H1 (cell line): ENCODE data around the gene TSHZ2. TPM values are rescaled to one million over a fixed set of nuclear protein-coding genes. Genes with fewer than 3 reads are reported as not detected.

Source experiments
- CTCF ChIA-PET: fragments of 300-600 bp; sonication (Branson Sonifier 250); formaldehyde crosslinking; loops from one replicate; lab custom pipeline; 2021; ENCODE audit not compliant: partially characterized antibody; lab: Charles Lee
- POLR2A ChIA-PET: fragments of 300-600 bp; sonication (Branson Sonifier 250); formaldehyde crosslinking; loops from one replicate; lab custom pipeline; 2021; ENCODE audit warnings: inconsistent platforms; ENCODE audit not compliant: partially characterized antibody; lab: Charles Lee
- DNase-seq, 2 experiments: peaks; one replicate each; pipeline versions ENCODE4 v3.0.0 to v3.0.0-alpha.2; 2010 to 2022; ENCODE audit warnings: low spot score in 2 of 2, low read depth in 1 of 2, mixed read lengths in 1 of 2
- FAIRE-seq: peaks from 2 replicates; lab custom pipeline; 2011; peaks lifted over from hg19 to GRCh38; lab: Jason Lieb, UNC
- H2AFZ ChIP-seq: 2 replicates; pipeline ENCODE4 v1.8.1; 2012; ENCODE audit warnings: low read length, inconsistent platforms
- H2AK5ac ChIP-seq: 2 replicates; pipeline ENCODE4 v1.6.1; 2013; ENCODE audit warnings: low read depth, low read length
- H2BK120ac ChIP-seq: replicated peaks from 2 replicates; pipeline ENCODE3; 2013; ENCODE audit warnings: low read depth, low read length, inconsistent platforms
- H2BK12ac ChIP-seq: 2 replicates; pipeline ENCODE4 v1.6.1; 2013; ENCODE audit warnings: low read depth, low read length
- H2BK15ac ChIP-seq: 2 replicates; pipeline ENCODE4 v1.6.1; 2013; ENCODE audit warnings: low read length
- H2BK20ac ChIP-seq: 2 replicates; pipeline ENCODE4 v1.6.1; 2013; ENCODE audit warnings: low read length
- H2BK5ac ChIP-seq: 2 replicates; pipeline ENCODE4 v1.6.1; 2013; ENCODE audit warnings: low read depth, low read length
- H3K14ac ChIP-seq: 2 replicates; pipeline ENCODE4 v1.6.1; 2013; ENCODE audit warnings: inconsistent platforms; ENCODE audit not compliant: insufficient read length
- H3K18ac ChIP-seq: 2 replicates; pipeline ENCODE4 v1.6.1; 2013; ENCODE audit warnings: low read length; ENCODE audit errors: extremely low read depth
- H3K23ac ChIP-seq: 2 replicates; pipeline ENCODE4 v1.6.1; 2013; ENCODE audit warnings: inconsistent platforms; ENCODE audit not compliant: insufficient read length
- H3K23me2 ChIP-seq: 2 replicates; pipeline ENCODE4 v1.6.1; 2013; ENCODE audit warnings: low read depth, low read length
- H3K27ac ChIP-seq: 2 replicates; pipeline ENCODE4 v1.6.1; 2011; ENCODE audit warnings: low read depth, low read length, inconsistent platforms
- H3K27me3 ChIP-seq, 4 experiments: replicated peaks in 1 of 4; 1 replicate in 1 of 4; 2 replicates in 3 of 4; pipeline versions ENCODE4 v1.6.1 to v1.8.1; 2011 to 2013; ENCODE audit warnings: low read length in 3 of 4, mild to moderate bottlenecking in 3 of 4, inconsistent platforms in 2 of 4, mixed read lengths in 2 of 4, moderate library complexity in 1 of 4; ENCODE audit not compliant: control insufficient read depth in 3 of 4, insufficient read depth in 3 of 4; ENCODE audit errors: extremely low read depth in 1 of 4
- H3K36me3 ChIP-seq, 4 experiments: 2 replicates each; pipeline versions ENCODE4 v1.6.1 to v1.8.1; 2011 to 2013; ENCODE audit warnings: mild to moderate bottlenecking in 4 of 4, low read length in 3 of 4, moderate library complexity in 2 of 4, control low read depth in 1 of 4, inconsistent platforms in 1 of 4; ENCODE audit not compliant: insufficient read depth in 4 of 4, control insufficient read depth in 2 of 4
- H3K4ac ChIP-seq: replicated peaks from 2 replicates; pipeline ENCODE3; 2013; ENCODE audit warnings: low read length, low read depth, mixed read lengths, inconsistent platforms; ENCODE audit not compliant: insufficient read length
- H3K4me1 ChIP-seq, 4 experiments: replicated peaks in 1 of 4; 1 replicate in 1 of 4; 2 replicates in 3 of 4; pipeline versions ENCODE4 v1.6.1 to v1.8.1; 2011 to 2013; ENCODE audit warnings: low read length in 3 of 4, inconsistent platforms in 2 of 4, mixed read lengths in 1 of 4; ENCODE audit not compliant: insufficient read depth in 4 of 4, control insufficient read depth in 3 of 4
- H3K4me2 ChIP-seq, 2 experiments: 2 replicates each; pipeline versions ENCODE4 v1.6.1 to v1.8.1; 2011 to 2013; ENCODE audit warnings: low read depth in 2 of 2, low read length in 2 of 2, control low read depth in 1 of 2, inconsistent platforms in 1 of 2, mild to moderate bottlenecking in 1 of 2; ENCODE audit not compliant: insufficient read depth in 1 of 2
- H3K4me3 ChIP-seq, 4 experiments: fragments of 200-600, 300-600 bp in 1 of 4; sonication (generic), shearing (Covaris generic), sonication (Bioruptor Twin) in 1 of 4; 2 replicates each; pipeline versions ENCODE4 v1.5.1 to v1.8.1; 2011 to 2016; ENCODE audit warnings: low read length in 4 of 4, low read depth in 3 of 4, control low read depth in 2 of 4, inconsistent platforms in 2 of 4, mild to moderate bottlenecking in 2 of 4, mixed read lengths in 1 of 4, moderate library complexity in 1 of 4; ENCODE audit not compliant: insufficient read depth in 2 of 4; ENCODE audit errors: extremely low read depth in 1 of 4
- H3K56ac ChIP-seq: replicated peaks from 2 replicates; pipeline ENCODE3; 2013; ENCODE audit warnings: low read depth, mild to moderate bottlenecking, mixed read lengths, low read length, inconsistent platforms; ENCODE audit not compliant: insufficient read length
- H3K79me1 ChIP-seq: 2 replicates; pipeline ENCODE4 v1.6.1; 2013; ENCODE audit warnings: low read depth, low read length, control low read depth
- H3K79me2 ChIP-seq, 2 experiments: 2 replicates each; pipeline versions ENCODE4 v1.6.1 to v1.8.1; 2012 to 2013; ENCODE audit warnings: low read length in 2 of 2, mild to moderate bottlenecking in 2 of 2, inconsistent platforms in 1 of 2; ENCODE audit not compliant: insufficient read depth in 2 of 2, control insufficient read depth in 1 of 2
- H3K9ac ChIP-seq, 4 experiments: replicated peaks in 1 of 4; 1 replicate in 1 of 4; 2 replicates in 3 of 4; pipeline versions ENCODE4 v1.6.1 to v1.8.1; 2011 to 2013; ENCODE audit warnings: low read depth in 3 of 4, low read length in 3 of 4, control low read depth in 2 of 4, mild to moderate bottlenecking in 2 of 4, moderate library complexity in 2 of 4, inconsistent platforms in 1 of 4; ENCODE audit errors: extremely low read depth in 1 of 4
- H3K9me3 ChIP-seq, 2 experiments: 2 replicates each; pipeline versions ENCODE4 v1.6.1 to v1.8.1; 2012 to 2013; ENCODE audit warnings: mild to moderate bottlenecking in 2 of 2, moderate library complexity in 2 of 2, control low read depth in 1 of 2, inconsistent platforms in 1 of 2, low read depth in 1 of 2, low read length in 1 of 2, mixed read lengths in 1 of 2; ENCODE audit not compliant: insufficient read depth in 2 of 2
- H4K20me1 ChIP-seq, 2 experiments: replicated peaks in 1 of 2; 2 replicates each; pipeline versions ENCODE3 to v1.8.1; 2011 to 2013; ENCODE audit warnings: inconsistent platforms in 2 of 2, low read length in 2 of 2, mild to moderate bottlenecking in 1 of 2; ENCODE audit not compliant: insufficient read depth in 2 of 2, control insufficient read depth in 1 of 2
- H4K5ac ChIP-seq: 2 replicates; pipeline ENCODE4 v1.6.1; 2013; ENCODE audit warnings: low read length, low read depth, mixed read lengths, inconsistent platforms; ENCODE audit not compliant: insufficient read length
- H4K8ac ChIP-seq: 2 replicates; pipeline ENCODE4 v1.8.0; 2013; ENCODE audit warnings: mild to moderate bottlenecking, moderate library complexity, low read length, inconsistent platforms; ENCODE audit not compliant: insufficient read depth; ENCODE audit errors: extremely low read depth
- H4K91ac ChIP-seq: replicated peaks from 2 replicates; pipeline ENCODE3; 2013; ENCODE audit warnings: low read length, mixed read lengths, inconsistent platforms; ENCODE audit not compliant: insufficient read length
- ATF3 ChIP-seq: IDR thresholded peaks from 2 replicates; pipeline ENCODE4 v1.6.1; 2011; ENCODE audit warnings: low read depth, mild to moderate bottlenecking, low read length; ENCODE audit not compliant: insufficient read depth
- JUND ChIP-seq: IDR thresholded peaks from 2 replicates; pipeline ENCODE4 v1.6.1; 2011; ENCODE audit warnings: mild to moderate bottlenecking, improper control_type of control experiment, low read length
- NANOG ChIP-seq: IDR thresholded peaks from 2 replicates; pipeline ENCODE4 v1.6.1; 2011; ENCODE audit warnings: low read length, low read depth, mild to moderate bottlenecking, inconsistent platforms; ENCODE audit not compliant: insufficient read depth, poor library complexity, severe bottlenecking
- SP2 ChIP-seq: IDR thresholded peaks from 2 replicates; pipeline ENCODE4 v1.6.1; 2012; ENCODE audit warnings: mild to moderate bottlenecking, low read length, inconsistent platforms
- SP4 ChIP-seq: IDR thresholded peaks from 2 replicates; pipeline ENCODE4 v1.6.1; 2012; ENCODE audit warnings: low read length, inconsistent platforms
- SUZ12 ChIP-seq: fragments of 200-600 bp; sonication (generic); IDR thresholded peaks from 2 replicates; pipeline ENCODE4 v1.6.1; 2012; ENCODE audit warnings: mild to moderate bottlenecking, inconsistent platforms, low read length, moderate library complexity, mixed read lengths
- WGBS, 2 experiments: shearing (Covaris generic) in 1 of 2; methylation state at CpG; one replicate each; pipeline versions ENCODE4 v1.1.6 to v1.1.7; 2013 to 2015; ENCODE audit warnings: low lambda C conversion rate in 2 of 2, mixed read lengths in 2 of 2, inconsistent platforms in 1 of 2, low coverage in 1 of 2, missing lambda C conversion rate in 1 of 2; ENCODE audit not compliant: insufficient replicate concordance in 2 of 2, insufficient coverage in 1 of 2, insufficient read length in 1 of 2; ENCODE audit errors: extremely low coverage in 1 of 2, missing lambda C conversion rate in 1 of 2; 5-methylcytosine and 5-hydroxymethylcytosine counted together
- polyA plus RNA-seq, 7 experiments: library from polyadenylated mRNA; depleted of rRNA in 3 of 7; stranded (reverse) in 5 of 7; unstranded in 2 of 7; fragments of >200 nt in 5 of 7; fragments of 200-250 nt in 2 of 7; gene quantifications; 1 replicate in 5 of 7; 2 replicates in 1 of 7; 4 replicates in 1 of 7; pipeline versions ENCODE4 v1.2.1 to v1.2.3, GENCODE V29; 2011 to 2013; ENCODE audit warnings: missing spikeins in 2 of 7, mixed read lengths in 2 of 7
- total RNA-seq: library from RNA; stranded (reverse); fragmentation: NEBNext Ultra II Directional; extraction: Animal tissue kit (Norgen Biotek cat#: 25700); gene quantifications from 2 replicates; pipeline ENCODE4 v1.2.1, GENCODE V29; 2021

TSHZ2 gene
- total and polyA plus RNA-seq, 2 of the 8 experiments (the other 6 are each of a cell fraction or from before 2014, with no cell fraction given) = 0.14 to 0.30 TPM

- WGBS, 2 experiments = 87% methylated on average over 1 of the region's 1 CpG; no CpG with 5 or more reads in 1 of the 2 experiments
- Histone ChIP-seq H3K14ac (no peak overlapping the region), H2AK5ac (no peak overlapping the region), H3K9me3 (no peaks in the 10 kb centered on the region), H3K4me1 (peaks cover 0 to 9% (median 4%) of the 10 kb centered on the region in 4 experiments; a peak in 3 of 7 replicates), H3K27ac (no peak overlapping the region), H3K79me1 (no peaks in the 10 kb centered on the region), H3K27me3 (no peaks in the 10 kb centered on the region), H3K18ac (no peak overlapping the region), H2BK5ac (no peak overlapping the region), H4K8ac (no peak overlapping the region), H3K79me2 (no peaks in the 10 kb centered on the region), H3K9ac (no peak overlapping the region), H3K36me3 (no peaks in the 10 kb centered on the region), H2BK12ac (no peak overlapping the region), H3K4me3 (no peak overlapping the region), H3K23ac (no peak overlapping the region), H4K5ac (no peak overlapping the region), H3K23me2 (no peaks in the 10 kb centered on the region), H3K56ac (no peak overlapping the region), H3K4ac (no peak overlapping the region), H2AFZ (no peak overlapping the region), H2BK20ac (no peak overlapping the region), H3K4me2 (no peak overlapping the region), H4K91ac (no peak overlapping the region), H4K20me1 (no peaks in the 10 kb centered on the region), H2BK15ac (no peak overlapping the region), H2BK120ac (no peak overlapping the region)
- FAIRE-seq (no peak), DNase-seq (no peak)
- ChIA-PET CTCF (interaction anchor here (0.7 to 2.2 kb wide), 3 partner anchors 14 to 127 kb away, joined by 3 to 6 read pairs (median 3); no protein-coding TSS in a partner anchor), POLR2A (no interaction called here)
- no peak for TF ChIP-seq SUZ12
- no peak for TF ChIP-seq NANOG
- no peak for TF ChIP-seq JUND
- no peak for TF ChIP-seq SP2
- no peak for TF ChIP-seq ATF3
- TF ChIP-seq SP4 = no peak
These were observed 357.6 kb downstream of the TSHZ2 start for GRCh38 chr20:53329781-53330180.
